ENCODE results near the gene CRYL1. TPM values are rescaled to one million over a fixed set of nuclear protein-coding genes. Genes with fewer than 3 reads are reported as not detected.

The CRYL1 gene
- total and polyA plus RNA-seq, 12 donors: 10.6 to 68.0 (median 48.1) TPM

DNA sequence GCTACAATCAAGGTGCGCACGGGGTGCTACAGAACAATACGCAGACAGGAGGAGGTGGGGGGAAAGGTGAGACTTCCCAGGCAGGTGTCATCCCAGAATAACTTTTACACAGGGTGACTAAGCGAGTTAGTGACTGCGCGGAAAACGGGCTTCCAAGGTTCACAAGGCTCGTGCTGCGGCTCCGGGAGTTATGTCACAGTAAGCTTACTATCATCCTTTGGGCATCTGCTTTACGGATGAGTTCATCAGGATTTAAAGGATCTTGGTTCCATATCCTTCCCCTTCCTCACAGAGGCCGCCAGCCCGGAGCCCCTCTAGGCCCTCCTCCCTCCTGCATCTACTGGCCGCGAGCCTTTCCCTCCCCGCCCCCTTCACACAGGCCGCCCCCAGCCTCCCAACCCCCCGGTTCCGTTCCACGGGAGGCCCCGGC, 40.8 kb upstream of the CRYL1 start:
- Histone ChIP-seq H3K36me3 (replicated peaks in 1 of 2) (no peaks in the 10 kb centered on the region), H3K4me1 (replicated peaks in 1 of 2) (peaks cover 4 to 11% of the 10 kb centered on the region in 2 donors), H3K4me3 (peak overlapping the region in 2 of 4 donors; percentile 56 to 84), H3K27me3 (no peaks in the 10 kb centered on the region), H3K27ac (peak overlapping the region; percentile 90 to 98 (median 96)), H3K9me3 (replicated peaks in 1 of 3) (no peaks in the 10 kb centered on the region)
- intact Hi-C loops (cut with DNase I): no loop called here
- TF ChIP-seq, protein P1, sequence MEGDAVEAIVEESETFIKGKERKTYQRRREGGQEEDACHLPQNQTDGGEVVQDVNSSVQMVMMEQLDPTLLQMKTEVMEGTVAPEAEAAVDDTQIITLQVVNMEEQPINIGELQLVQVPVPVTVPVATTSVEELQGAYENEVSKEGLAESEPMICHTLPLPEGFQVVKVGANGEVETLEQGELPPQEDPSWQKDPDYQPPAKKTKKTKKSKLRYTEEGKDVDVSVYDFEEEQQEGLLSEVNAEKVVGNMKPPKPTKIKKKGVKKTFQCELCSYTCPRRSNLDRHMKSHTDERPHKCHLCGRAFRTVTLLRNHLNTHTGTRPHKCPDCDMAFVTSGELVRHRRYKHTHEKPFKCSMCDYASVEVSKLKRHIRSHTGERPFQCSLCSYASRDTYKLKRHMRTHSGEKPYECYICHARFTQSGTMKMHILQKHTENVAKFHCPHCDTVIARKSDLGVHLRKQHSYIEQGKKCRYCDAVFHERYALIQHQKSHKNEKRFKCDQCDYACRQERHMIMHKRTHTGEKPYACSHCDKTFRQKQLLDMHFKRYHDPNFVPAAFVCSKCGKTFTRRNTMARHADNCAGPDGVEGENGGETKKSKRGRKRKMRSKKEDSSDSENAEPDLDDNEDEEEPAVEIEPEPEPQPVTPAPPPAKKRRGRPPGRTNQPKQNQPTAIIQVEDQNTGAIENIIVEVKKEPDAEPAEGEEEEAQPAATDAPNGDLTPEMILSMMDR (IDR thresholded peaks at IDR 0.05): no peak
- TF ChIP-seq POLR2A (IDR thresholded peaks at IDR 0.05): peak in 1 of 2 donors; percentile 52
- DNase-seq: peak in 4 of 7 donors; percentile 74 to 84 (median 80)
- WGBS, 4 donors: 1 to 4% (median 2%) methylated on average over 14 to 21 of the region's 21 CpGs

DNA sequence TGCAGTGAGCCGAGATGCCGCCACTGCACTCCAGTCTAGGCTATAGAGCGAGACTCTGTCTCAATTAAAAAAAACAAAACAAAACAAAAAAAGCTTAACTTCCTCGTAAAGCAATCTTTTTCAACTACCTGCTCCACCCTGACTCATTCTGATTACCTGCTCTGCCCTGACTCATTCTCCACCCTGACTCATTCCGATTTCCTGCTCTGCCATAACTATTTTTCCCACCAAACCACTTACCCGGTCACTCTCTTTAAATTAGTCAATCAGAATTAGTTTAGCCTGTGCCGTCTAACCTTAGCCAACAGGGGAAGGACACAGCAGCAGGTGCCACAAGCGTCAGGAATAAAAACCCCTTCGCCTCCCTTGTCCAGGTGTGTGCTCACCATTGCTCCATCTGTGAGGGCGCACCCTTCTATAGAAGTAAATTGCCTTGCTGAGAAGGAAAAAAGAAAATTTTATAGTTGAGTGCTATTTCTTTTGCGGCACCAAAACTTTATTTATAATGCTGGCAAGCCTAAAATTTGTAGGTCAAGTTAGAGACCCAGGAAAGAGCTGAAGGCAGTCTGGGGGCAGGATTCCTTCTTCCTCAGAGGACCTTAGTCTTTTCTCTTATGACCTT, 39.6 kb upstream of the CRYL1 start:
- Histone ChIP-seq H3K27ac (no peak overlapping the region), H3K4me3 (no peak overlapping the region), H3K9me3 (replicated peaks in 1 of 3) (no peaks in the 10 kb centered on the region), H3K27me3 (no peaks in the 10 kb centered on the region), H3K4me1 (replicated peaks in 1 of 2) (peaks cover 4 to 11% of the 10 kb centered on the region in 2 donors), H3K36me3 (replicated peaks in 1 of 2) (no peaks in the 10 kb centered on the region)
- intact Hi-C loops (cut with DNase I): no loop called here
- TF ChIP-seq, protein P1 (IDR thresholded peaks at IDR 0.05): no peak
- TF ChIP-seq POLR2A (IDR thresholded peaks at IDR 0.05): no peak
- WGBS, 4 donors: 93 to 98% (median 97%) methylated on average over 11 of the region's 11 CpGs
- no peak for DNase-seq

DNA sequence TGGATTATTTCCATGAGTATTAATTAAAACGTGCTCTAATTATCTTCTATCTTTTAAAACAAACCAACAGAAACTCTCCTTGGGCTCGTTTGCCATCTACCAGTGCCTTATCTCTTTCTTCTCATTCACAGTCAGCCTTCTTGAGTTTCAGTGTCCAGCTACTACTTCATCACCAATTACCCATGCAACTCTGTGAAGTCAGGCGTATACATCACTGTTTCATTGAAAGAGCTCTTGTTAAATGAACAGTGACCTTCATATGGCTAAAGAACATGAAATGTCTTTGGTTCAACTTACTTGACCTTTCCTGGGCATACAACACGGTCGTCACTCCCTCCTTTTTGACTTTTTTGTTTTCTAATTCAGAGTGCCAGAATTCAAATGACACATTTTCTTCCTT, 36.1 kb upstream of the CRYL1 start:
- no peak for DNase-seq
- no peak overlapping the region for H3K27ac ChIP-seq
- TF ChIP-seq, protein P1 (IDR thresholded peaks at IDR 0.05): no peak
- TF ChIP-seq POLR2A (IDR thresholded peaks at IDR 0.05): no peak
- no peaks in the 10 kb centered on the region for H3K4me1 ChIP-seq (replicated peaks in 1 of 2)
- H3K9me3 ChIP-seq (replicated peaks in 1 of 3): no peaks in the 10 kb centered on the region
- no peaks in the 10 kb centered on the region for H3K27me3 ChIP-seq
- H3K36me3 ChIP-seq (replicated peaks in 1 of 2): no peaks in the 10 kb centered on the region
- intact Hi-C loops (cut with DNase I): no loop called here
- H3K4me3 ChIP-seq: no peak overlapping the region
- WGBS, 4 donors: 46 to 63% (median 58%) methylated on average over 5 of the region's 5 CpGs

DNA sequence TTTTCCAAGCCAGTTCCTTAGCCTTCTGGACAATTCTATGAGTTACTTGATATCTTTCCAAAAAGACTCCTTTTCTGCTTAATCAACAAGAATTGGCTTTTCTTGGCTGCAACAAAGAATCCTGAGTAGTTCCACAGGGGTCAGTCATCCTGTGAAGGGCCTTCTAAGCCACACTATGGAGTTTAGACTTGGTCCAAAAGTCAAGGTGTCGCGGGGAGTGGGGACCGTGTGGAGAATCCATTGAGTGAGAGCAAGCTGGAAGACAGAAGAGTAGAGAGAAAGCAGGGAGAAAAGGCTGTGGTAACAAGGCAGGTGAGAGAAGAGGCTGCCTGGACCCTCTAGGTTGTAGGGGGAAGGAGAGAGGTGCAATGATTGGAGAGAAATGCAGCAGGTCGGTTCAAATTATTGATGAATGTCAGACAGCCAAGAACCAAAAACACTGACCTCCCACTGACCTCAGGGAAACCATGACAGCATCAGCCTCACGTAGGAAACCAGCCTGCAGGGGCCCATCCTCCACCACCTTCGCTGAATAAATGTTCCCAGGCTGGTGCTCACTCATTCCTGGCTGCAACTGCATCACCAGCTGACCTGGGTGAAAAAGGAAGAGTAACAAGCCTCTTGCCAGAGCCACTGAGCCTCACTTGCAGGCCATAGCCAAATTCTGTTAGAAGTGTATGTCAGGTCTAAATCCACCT, 34.2 kb upstream of the CRYL1 start:
- no peak for DNase-seq
- WGBS, 4 donors: 69 to 87% (median 80%) methylated on average over 6 of the region's 6 CpGs
- no peaks in the 10 kb centered on the region for H3K4me1 ChIP-seq (replicated peaks in 1 of 2)
- no peak overlapping the region for H3K27ac ChIP-seq
- H3K36me3 ChIP-seq (replicated peaks in 1 of 2): no peaks in the 10 kb centered on the region
- H3K4me3 ChIP-seq: no peak overlapping the region
- H3K27me3 ChIP-seq: no peaks in the 10 kb centered on the region
- intact Hi-C loops (cut with DNase I): no loop called here
- TF ChIP-seq POLR2A (IDR thresholded peaks at IDR 0.05): no peak
- TF ChIP-seq, protein P1 (IDR thresholded peaks at IDR 0.05): no peak
- H3K9me3 ChIP-seq (replicated peaks in 1 of 3): no peaks in the 10 kb centered on the region

All from adrenal gland (tissue), 12 donors.